Adrenal gland (tissue), 12 donors: Measurements from ENCODE around the gene PRRT1. TPM values are rescaled to one million over a fixed set of nuclear protein-coding genes. Genes with fewer than 3 reads are reported as not detected.

Source experiments
- DNase-seq, 7 donors: peaks; one replicate each; pipeline ENCODE4 v3.0.0-alpha.2; 2019 to 2020
- H3K27ac ChIP-seq, 5 donors: fragments of 200-600 bp; sonication (generic) in 4 of 5; 1 replicate in 3 of 5; 2 replicates in 2 of 5; pipeline versions ENCODE4 v1.5.1 to v1.8.0; 2016 to 2020; ENCODE audit warnings: mild to moderate bottlenecking in 1 of 5
- H3K27me3 ChIP-seq: fragments of 200-600 bp; 2 replicates; pipeline ENCODE4 v1.8.0; 2021
- H3K36me3 ChIP-seq, 2 donors: fragments of 200-600 bp; replicated peaks in 1 of 2; 1 replicate in 1 of 2; 2 replicates in 1 of 2; pipeline versions ENCODE4 v1.5.1 to v1.8.0; 2018 to 2022
- H3K4me1 ChIP-seq, 2 donors: fragments of 200-600 bp; replicated peaks in 1 of 2; 1 replicate in 1 of 2; 2 replicates in 1 of 2; pipeline versions ENCODE4 v1.5.1 to v1.8.0; 2018 to 2021
- H3K4me3 ChIP-seq, 4 donors: fragments of 200-600 bp; sonication (generic) in 3 of 4; one replicate each; pipeline ENCODE4 v1.5.1; 2016 to 2018
- H3K9me3 ChIP-seq, 3 donors: fragments of 200-600 bp; sonication (generic) in 1 of 3; replicated peaks in 1 of 3; 1 replicate in 2 of 3; 2 replicates in 1 of 3; pipeline versions ENCODE4 v1.5.1 to v1.8.0; 2016 to 2021
- POLR2A ChIP-seq, 2 donors: fragments of 450-650 bp; IDR thresholded peaks; one replicate each; pipeline ENCODE4 v1.6.1; 2017; ENCODE audit warnings: antibody characterized with exemption in 2 of 2, mild to moderate bottlenecking in 2 of 2, moderate library complexity in 1 of 2
- WGBS, 4 donors: extraction: QIAGEN DNeasy Blood & Tissue Kit in 2 of 4; methylation state at CpG; one replicate each; pipeline versions ENCODE4 v1.1.5 to v1.1.7; 2013 to 2017; 5-methylcytosine and 5-hydroxymethylcytosine counted together
- intact Hi-C, 2 donors: fragments of 100-400 bp; cut with DNase I; formaldehyde crosslinking; loops; one replicate each; pipeline versions ENCODE4 v1.14.1 to v1.15.0; 2022 to 2023
- polyA plus RNA-seq, 3 donors: library from polyadenylated mRNA; stranded (reverse); fragments of 200-250 nt in 2 of 3; fragments of 350-450 nt in 1 of 3; fragmentation: Illumina TruSeq in 1 of 3; extraction: RNeasy Lipid Tissue Mini Kit (QIAGEN cat#74804) in 1 of 3; gene quantifications; one replicate each; pipeline ENCODE4 v1.2.3, GENCODE V29; 2013 to 2014
- total RNA-seq, 9 donors: library from RNA; depleted of rRNA in 4 of 9; stranded (reverse); fragments of >200 nt in 4 of 9; fragments of 120-200 nt in 1 of 9; fragmentation: NEBNext Ultra II Directional in 1 of 9; extraction: Animal tissue kit (Norgen Biotek cat#: 25700) in 1 of 9; gene quantifications; one replicate each; pipeline versions ENCODE4 v1.1.0 to v1.2.4, GENCODE V29; 2013 to 2023
- TF ChIP-seq, protein P1 (sequence below), 6 experiments: fragments of 450-650 bp in 4 of 6; fragments of 200-600 bp in 2 of 6; sonication (generic) in 1 of 6; IDR thresholded peaks; 1 replicate in 5 of 6; 2 replicates in 1 of 6; pipeline versions ENCODE4 v1.5.1 to v1.8.0; 2016 to 2021; ENCODE audit warnings: antibody characterized with exemption in 6 of 6, mild to moderate bottlenecking in 2 of 6, moderate library complexity in 1 of 6
- donor health status: healthy with polysubstance abuse.
- donor health status: Bipolar disorder and iron deficiency.
- donor health status: DM: yes; HTN: yes; CAD: no.
- donor health status: DM: no; HTN: no; CAD: no.
- donor health status: DM: no; HTN: no; CAD: no.
- donor health status: DM: yes; HTN: yes; CAD: no.

Gene PRRT1
- total and polyA plus RNA-seq, 12 donors = 0.22 to 26.0 (median 2.0) TPM; not detected in 1

DNA sequence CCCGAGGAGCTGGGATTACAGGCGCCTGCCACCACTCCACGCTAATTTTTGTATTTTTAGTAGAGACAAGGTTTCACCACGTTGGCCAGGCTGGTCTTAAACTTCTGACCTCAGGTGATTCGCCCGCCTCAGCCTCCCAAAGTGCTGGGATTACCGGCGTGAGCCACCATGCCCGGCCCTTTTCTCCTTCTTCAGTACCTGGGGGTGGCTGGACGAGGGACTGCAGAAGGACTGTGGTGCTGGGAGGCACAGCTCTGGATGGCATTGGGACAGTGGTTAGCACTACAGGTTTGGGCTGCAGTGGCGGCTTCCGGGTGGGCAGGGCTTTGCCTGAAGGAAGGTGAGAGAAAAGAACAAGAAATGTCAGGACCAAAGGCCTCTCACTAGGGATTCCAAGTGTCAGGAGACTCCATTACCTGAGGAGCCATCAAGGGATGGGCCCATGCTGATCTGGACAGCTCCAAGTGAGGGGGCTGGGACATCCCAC is 31.1 kb downstream of the PRRT1 start:
- no peak for DNase-seq
- peaks cover 0 to 11% of the 10 kb centered on the region in 2 donors for H3K4me1 ChIP-seq
- no peaks in the 10 kb centered on the region for H3K27me3 ChIP-seq
- peaks cover 0 to 90% of the 10 kb centered on the region in 2 donors for H3K36me3 ChIP-seq
- 91 to 95% (median 94%) methylated on average over 10 to 12 of the region's 12 CpGs for WGBS, 4 donors
- intact Hi-C loops = no loop called here
- H3K27ac ChIP-seq = no peak overlapping the region
- TF ChIP-seq, protein P1, sequence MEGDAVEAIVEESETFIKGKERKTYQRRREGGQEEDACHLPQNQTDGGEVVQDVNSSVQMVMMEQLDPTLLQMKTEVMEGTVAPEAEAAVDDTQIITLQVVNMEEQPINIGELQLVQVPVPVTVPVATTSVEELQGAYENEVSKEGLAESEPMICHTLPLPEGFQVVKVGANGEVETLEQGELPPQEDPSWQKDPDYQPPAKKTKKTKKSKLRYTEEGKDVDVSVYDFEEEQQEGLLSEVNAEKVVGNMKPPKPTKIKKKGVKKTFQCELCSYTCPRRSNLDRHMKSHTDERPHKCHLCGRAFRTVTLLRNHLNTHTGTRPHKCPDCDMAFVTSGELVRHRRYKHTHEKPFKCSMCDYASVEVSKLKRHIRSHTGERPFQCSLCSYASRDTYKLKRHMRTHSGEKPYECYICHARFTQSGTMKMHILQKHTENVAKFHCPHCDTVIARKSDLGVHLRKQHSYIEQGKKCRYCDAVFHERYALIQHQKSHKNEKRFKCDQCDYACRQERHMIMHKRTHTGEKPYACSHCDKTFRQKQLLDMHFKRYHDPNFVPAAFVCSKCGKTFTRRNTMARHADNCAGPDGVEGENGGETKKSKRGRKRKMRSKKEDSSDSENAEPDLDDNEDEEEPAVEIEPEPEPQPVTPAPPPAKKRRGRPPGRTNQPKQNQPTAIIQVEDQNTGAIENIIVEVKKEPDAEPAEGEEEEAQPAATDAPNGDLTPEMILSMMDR (IDR thresholded peaks at IDR 0.05) = no peak
- TF ChIP-seq POLR2A (IDR thresholded peaks at IDR 0.05) = no peak
- H3K4me3 ChIP-seq = no peak overlapping the region
- H3K9me3 ChIP-seq = no peaks in the 10 kb centered on the region

- Histone ChIP-seq H3K27ac (peak overlapping the region in 4 of 5 donors; percentile 15 to 67 (median 44)), H3K36me3 (peaks cover 0 to 82% of the 10 kb centered on the region in 2 donors), H3K4me3 (no peak overlapping the region), H3K4me1 (peaks cover 3 to 20% of the 10 kb centered on the region in 2 donors), H3K9me3 (no peaks in the 10 kb centered on the region), H3K27me3 (no peaks in the 10 kb centered on the region)
- DNase-seq = peak; percentile 87 to 96 (median 90)
- TF ChIP-seq, protein P1 (IDR thresholded peaks at IDR 0.05) = peak; percentile 84 to 94 (median 90)
- no peak for TF ChIP-seq POLR2A (IDR thresholded peaks at IDR 0.05)
- 18 to 24% (median 20%) methylated on average over 17 of the region's 17 CpGs for WGBS, 4 donors
- intact Hi-C loops = loop anchor here (5.0 to 10.0 kb wide), 3 partner anchors 38 to 64 kb away; partner anchors contain the start of gene EGFL8 (in 1 of the 2)
These were observed 32.7 kb downstream of the PRRT1 start for GRCh38 chr6:32118782-32119628.

- TF ChIP-seq, protein P1 (IDR thresholded peaks at IDR 0.05) = no peak
- no peak for TF ChIP-seq POLR2A (IDR thresholded peaks at IDR 0.05)
- peak in 1 of 7 donors; percentile 48 for DNase-seq
- no peak overlapping the region for H3K27ac ChIP-seq
- H3K4me3 ChIP-seq = no peak overlapping the region
- peaks cover 10 to 34% of the 10 kb centered on the region in 2 donors for H3K4me1 ChIP-seq
- WGBS, 4 donors = 80 to 95% (median 85%) methylated on average over 3 to 9 of the region's 9 CpGs
- intact Hi-C loops = loop anchor here (5.0 to 10.0 kb wide), 3 partner anchors 40 to 63 kb away; partner anchors contain the start of gene EGFL8 (in 1 of the 2)
- no peaks in the 10 kb centered on the region for H3K9me3 ChIP-seq
- no peaks in the 10 kb centered on the region for H3K27me3 ChIP-seq
- H3K36me3 ChIP-seq = peaks cover 0 to 73% of the 10 kb centered on the region in 2 donors
These were observed 34.3 kb downstream of the PRRT1 start for GRCh38 chr6:32117461-32117860.

DNA sequence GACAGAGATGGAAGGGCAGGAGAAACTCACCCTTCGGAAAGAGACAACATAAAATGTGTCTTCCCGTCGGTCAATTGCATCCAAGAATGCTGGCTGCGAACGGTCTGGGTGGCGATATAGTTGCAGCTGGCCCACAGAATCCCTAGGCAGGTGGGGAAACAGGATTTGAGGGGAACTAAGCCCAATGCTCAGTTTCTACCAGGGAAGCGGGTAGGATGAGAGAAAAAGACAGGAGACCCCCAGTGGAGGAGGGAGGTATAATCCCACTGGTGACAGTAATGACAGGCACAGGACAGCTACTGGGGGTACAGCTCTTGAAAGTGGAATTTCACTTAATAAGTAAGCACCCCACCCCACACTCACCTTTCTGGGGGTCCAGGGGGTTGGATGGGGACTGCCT is 35.1 kb downstream of the PRRT1 start:
- intact Hi-C loops = loop anchor here (5.0 to 10.0 kb wide), 3 partner anchors 41 to 62 kb away; partner anchors contain the start of gene EGFL8 (in 1 of the 2)
- peak overlapping the region in 1 of 5 donors; percentile 15 for H3K27ac ChIP-seq
- 90 to 96% (median 92%) methylated on average over 7 of the region's 7 CpGs for WGBS, 4 donors
- H3K9me3 ChIP-seq = no peaks in the 10 kb centered on the region
- H3K4me1 ChIP-seq = peaks cover 10 to 37% of the 10 kb centered on the region in 2 donors
- DNase-seq = peak in 1 of 7 donors; percentile 45
- H3K36me3 ChIP-seq = peaks cover 0 to 65% of the 10 kb centered on the region in 2 donors
- H3K27me3 ChIP-seq = no peaks in the 10 kb centered on the region
- TF ChIP-seq, protein P1 (IDR thresholded peaks at IDR 0.05) = peak in 5 of 6 experiments; percentile 10 to 34 (median 25)
- no peak for TF ChIP-seq POLR2A (IDR thresholded peaks at IDR 0.05)
- H3K4me3 ChIP-seq = no peak overlapping the region
